ENCODE results near the gene GPR179. TPM values are rescaled to one million over a fixed set of nuclear protein-coding genes. Genes with fewer than 3 reads are reported as not detected.

GPR179 gene
- total RNA-seq, 3 donors from 2014 or later: under 0.01 TPM

DNA sequence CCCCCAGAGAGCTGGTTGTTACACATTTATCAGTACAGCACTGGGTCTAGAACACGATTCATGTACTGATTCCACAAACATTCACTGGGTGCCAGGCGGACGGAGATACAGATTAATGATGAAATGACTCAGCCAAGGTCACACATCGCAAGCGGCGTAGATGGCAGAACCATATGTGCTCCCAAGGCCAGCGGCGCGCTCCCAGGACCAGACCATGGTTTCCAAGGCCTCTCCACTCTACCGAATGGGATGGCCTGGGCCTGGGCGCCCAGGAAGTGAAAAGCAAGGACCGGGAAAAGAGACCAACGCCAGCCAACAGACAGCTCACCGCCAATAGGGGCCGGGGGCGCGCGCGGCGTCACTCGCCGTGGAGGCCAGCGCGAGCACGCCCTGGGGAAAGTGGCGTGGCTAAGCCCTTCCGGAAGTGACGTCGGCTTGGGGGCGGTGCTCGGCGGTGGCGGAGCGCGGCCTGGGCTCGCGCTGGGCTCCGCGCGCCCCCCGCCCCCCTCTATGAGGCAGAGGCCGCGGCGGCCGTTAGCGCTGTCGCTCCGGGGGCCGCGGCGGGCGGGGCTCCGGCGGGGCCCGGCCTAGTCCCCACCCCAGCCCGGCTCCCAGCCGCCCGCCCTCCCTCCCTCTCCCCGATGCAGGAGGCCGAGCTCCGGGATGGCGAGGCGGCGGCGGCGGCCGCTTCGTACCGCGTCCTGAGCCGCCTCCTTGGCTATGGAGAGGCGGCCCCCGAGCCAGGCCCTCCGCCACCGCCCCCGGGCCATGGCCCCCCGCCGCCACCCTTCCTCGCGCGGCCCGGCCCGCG, 7.9 kb upstream of the GPR179 start, which contains the start of gene SOCS7:
SOCS7 (plus strand) TSS at position 433 of the 811 bp plus-strand sequence; CDS start at position 642, 209 bp downstream.
- peak; percentile 81 to 87 for DNase-seq (ENCODE audit: low spot score in 2 of 2)
- Histone ChIP-seq H3K27ac (peak within 1 kb of the TSS; percentile 79 to 85), H3K4me3 (peak within 1 kb of the TSS; percentile 89 to 95 (median 92)), H3K36me3 (no peaks in the 10 kb centered on the region), H3K9me3 (no peaks in the 10 kb centered on the region), H3K27me3 (no peaks in the 10 kb centered on the region), H3K4me1 (peaks cover 0 to 4% of the 10 kb centered on the region in 2 donors)
- TF ChIP-seq POLR2AphosphoS5 (IDR thresholded peaks at IDR 0.05) (peak; percentile 58 to 74 (median 70)), POLR2A (IDR thresholded peaks at IDR 0.05) (peak; percentile 21)
- TF ChIP-seq, protein P1, sequence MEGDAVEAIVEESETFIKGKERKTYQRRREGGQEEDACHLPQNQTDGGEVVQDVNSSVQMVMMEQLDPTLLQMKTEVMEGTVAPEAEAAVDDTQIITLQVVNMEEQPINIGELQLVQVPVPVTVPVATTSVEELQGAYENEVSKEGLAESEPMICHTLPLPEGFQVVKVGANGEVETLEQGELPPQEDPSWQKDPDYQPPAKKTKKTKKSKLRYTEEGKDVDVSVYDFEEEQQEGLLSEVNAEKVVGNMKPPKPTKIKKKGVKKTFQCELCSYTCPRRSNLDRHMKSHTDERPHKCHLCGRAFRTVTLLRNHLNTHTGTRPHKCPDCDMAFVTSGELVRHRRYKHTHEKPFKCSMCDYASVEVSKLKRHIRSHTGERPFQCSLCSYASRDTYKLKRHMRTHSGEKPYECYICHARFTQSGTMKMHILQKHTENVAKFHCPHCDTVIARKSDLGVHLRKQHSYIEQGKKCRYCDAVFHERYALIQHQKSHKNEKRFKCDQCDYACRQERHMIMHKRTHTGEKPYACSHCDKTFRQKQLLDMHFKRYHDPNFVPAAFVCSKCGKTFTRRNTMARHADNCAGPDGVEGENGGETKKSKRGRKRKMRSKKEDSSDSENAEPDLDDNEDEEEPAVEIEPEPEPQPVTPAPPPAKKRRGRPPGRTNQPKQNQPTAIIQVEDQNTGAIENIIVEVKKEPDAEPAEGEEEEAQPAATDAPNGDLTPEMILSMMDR (IDR thresholded peaks at IDR 0.05): no peak
- intact Hi-C loops (cut with DNase I; ENCODE audit: low total_unique reads): no loop called here

DNA sequence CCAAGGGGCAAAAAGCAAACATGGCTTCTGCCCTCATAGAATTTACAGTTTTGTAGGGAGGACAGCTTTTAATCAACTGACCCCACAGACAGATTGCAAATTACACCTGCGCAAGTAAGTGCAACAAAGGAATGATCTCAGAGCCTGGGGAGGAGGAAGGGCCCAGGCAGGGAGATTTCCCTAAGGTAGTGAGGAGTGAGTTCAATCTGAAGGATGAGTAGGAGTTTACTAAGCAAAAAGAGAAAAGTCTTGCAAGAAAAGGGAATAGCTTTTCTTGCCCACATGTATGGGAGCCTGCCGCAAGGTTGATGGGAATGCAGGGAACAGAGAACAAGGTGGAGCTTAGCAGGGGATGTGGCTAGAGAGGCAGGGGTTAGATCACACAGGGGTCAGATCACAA, 6.3 kb upstream of the GPR179 start:
- no peak for DNase-seq (ENCODE audit: low spot score in 2 of 2)
- H3K36me3 ChIP-seq: no peaks in the 10 kb centered on the region
- no peak overlapping the region for H3K4me3 ChIP-seq
- no peaks in the 10 kb centered on the region for H3K9me3 ChIP-seq
- H3K27ac ChIP-seq: no peak overlapping the region
- H3K27me3 ChIP-seq: no peaks in the 10 kb centered on the region
- TF ChIP-seq POLR2A (IDR thresholded peaks at IDR 0.05) (no peak), POLR2AphosphoS5 (IDR thresholded peaks at IDR 0.05) (no peak)
- TF ChIP-seq, protein P1 (IDR thresholded peaks at IDR 0.05): no peak
- intact Hi-C loops (cut with DNase I; ENCODE audit: low total_unique reads): no loop called here
- H3K4me1 ChIP-seq: peaks cover 0 to 4% of the 10 kb centered on the region in 2 donors

DNA sequence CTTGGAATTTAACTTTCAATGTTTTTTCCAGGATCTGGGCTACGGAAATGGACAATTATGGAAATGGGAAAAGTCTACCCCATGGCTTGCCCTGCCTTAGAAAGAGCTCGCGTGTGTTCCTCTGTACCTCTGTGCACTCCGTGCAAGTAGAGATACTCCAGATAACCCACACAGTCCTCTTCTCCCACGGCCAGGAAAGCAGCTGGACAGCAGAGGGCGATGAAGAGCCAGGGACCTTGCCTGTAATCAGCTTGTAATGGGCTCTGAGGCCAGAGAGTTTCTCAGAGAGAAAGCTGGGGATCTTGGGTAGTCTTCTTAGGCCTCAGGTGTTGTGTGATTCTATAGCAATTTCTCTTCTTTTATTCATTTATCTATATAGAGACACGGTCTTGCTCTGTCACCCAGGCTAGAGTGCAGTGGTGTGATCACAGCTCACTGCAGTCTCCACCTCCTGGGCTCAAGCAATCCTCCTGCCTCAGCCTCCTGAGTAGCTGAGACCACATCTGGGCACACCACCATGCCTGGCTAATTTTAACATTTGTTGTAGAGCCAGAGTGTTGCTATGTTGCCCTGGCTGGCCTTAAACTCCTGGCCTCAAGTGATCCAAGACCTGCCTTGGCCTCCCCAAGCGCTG, 5.5 kb upstream of the GPR179 start:
- intact Hi-C loops (cut with DNase I; ENCODE audit: low total_unique reads): loop anchor here (10.0 kb wide), 1 partner anchor 66 kb away; no protein-coding TSS in a partner anchor
- Histone ChIP-seq H3K4me3 (no peak overlapping the region), H3K27ac (peak overlapping the region in 1 of 2 donors; percentile 34), H3K36me3 (no peaks in the 10 kb centered on the region), H3K9me3 (no peaks in the 10 kb centered on the region), H3K27me3 (peaks cover 0 to under 1% of the 10 kb centered on the region in 2 donors), H3K4me1 (no peaks in the 10 kb centered on the region)
- TF ChIP-seq POLR2A (IDR thresholded peaks at IDR 0.05) (no peak), POLR2AphosphoS5 (IDR thresholded peaks at IDR 0.05) (peak in 1 of 3 donors; percentile 25)
- TF ChIP-seq, protein P1 (IDR thresholded peaks at IDR 0.05): peak; percentile 33 to 78 (median 76)
- DNase-seq (ENCODE audit: low spot score in 2 of 2): peak; percentile 79 to 88

DNA sequence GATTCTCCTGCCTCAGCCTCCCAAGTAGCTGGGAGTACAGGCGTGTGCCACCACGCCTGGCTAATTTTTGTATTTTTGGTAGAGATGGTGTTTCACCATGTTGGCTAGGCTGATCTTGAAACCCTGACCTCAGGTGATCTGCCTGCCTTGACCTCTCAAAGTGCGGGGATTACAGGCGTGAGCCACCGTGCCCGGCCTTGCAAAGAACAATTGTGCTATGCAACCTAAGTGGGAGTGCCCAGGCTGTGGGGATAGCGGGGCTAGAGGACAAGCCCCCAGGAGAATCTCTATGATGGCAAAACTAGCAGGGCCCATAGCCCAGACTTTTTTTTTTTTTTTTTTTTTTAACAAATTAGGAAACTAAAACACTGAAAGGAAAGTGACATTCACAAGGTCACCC, 2.0 kb upstream of the GPR179 start:
- Histone ChIP-seq H3K4me1 (peaks cover 0 to 6% of the 10 kb centered on the region in 2 donors), H3K36me3 (no peaks in the 10 kb centered on the region), H3K27me3 (peaks cover 0 to 10% of the 10 kb centered on the region in 2 donors), H3K4me3 (no peak overlapping the region), H3K9me3 (no peaks in the 10 kb centered on the region), H3K27ac (no peak overlapping the region)
- no peak for DNase-seq (ENCODE audit: low spot score in 2 of 2)
- intact Hi-C loops (cut with DNase I; ENCODE audit: low total_unique reads): loop anchor here (10.0 kb wide), 1 partner anchor 69 kb away; no protein-coding TSS in a partner anchor
- TF ChIP-seq POLR2AphosphoS5 (IDR thresholded peaks at IDR 0.05): no peak
- TF ChIP-seq, protein P1 (IDR thresholded peaks at IDR 0.05): no peak
- TF ChIP-seq POLR2A (IDR thresholded peaks at IDR 0.05): no peak

DNA sequence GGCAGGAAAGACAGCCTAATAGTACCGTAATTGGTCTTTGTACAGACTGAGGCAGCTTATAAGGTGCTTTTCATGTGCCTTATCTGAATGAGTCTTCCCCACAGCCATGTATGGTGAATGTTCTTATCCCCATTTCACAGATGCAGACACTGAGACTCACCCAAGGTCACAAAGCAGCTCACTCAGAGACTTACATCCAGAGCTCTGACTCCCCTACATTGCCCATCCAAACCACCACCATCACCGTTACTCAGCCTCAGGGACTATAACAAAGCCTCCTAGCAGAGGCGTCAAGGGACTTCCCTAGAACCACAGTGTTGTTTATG, 627 bp upstream of the GPR179 start:
- Histone ChIP-seq H3K27ac (no peak overlapping the region), H3K36me3 (no peaks in the 10 kb centered on the region), H3K9me3 (no peaks in the 10 kb centered on the region), H3K4me1 (peaks cover 0 to 6% of the 10 kb centered on the region in 2 donors), H3K27me3 (peaks cover 0 to 10% of the 10 kb centered on the region in 2 donors), H3K4me3 (no peak overlapping the region)
- no peak for DNase-seq (ENCODE audit: low spot score in 2 of 2)
- intact Hi-C loops (cut with DNase I; ENCODE audit: low total_unique reads): loop anchor here (10.0 kb wide), 1 partner anchor 70 kb away; no protein-coding TSS in a partner anchor
- TF ChIP-seq POLR2AphosphoS5 (IDR thresholded peaks at IDR 0.05) (no peak), POLR2A (IDR thresholded peaks at IDR 0.05) (no peak)
- TF ChIP-seq, protein P1 (IDR thresholded peaks at IDR 0.05): no peak

Measured in breast epithelium (tissue), 4 donors.